ENCODE results near the gene CHTF18. TPM values are rescaled to one million over a fixed set of nuclear protein-coding genes. Genes with fewer than 3 reads are reported as not detected.

CHTF18 gene
- total RNA-seq, 4 donors from 2014 or later = 5.0 to 17.8 (median 7.3) TPM

DNA sequence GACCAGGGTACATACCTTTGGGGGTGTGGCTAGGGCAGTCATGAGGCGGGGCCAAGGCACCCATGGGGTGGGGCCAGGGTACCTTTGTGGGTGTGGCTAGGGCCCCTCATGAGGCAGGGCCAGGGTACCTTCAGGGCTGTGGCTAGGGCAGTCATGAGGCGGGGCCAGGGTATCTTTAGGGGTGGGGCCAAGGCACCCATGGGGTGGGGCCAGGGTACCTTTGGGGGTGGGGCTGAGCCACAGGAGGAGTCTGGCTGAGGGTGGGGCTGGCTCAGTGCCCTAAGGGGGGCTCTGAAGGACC lies 8.7 kb downstream of the CHTF18 start:
- 100% methylated on average over 1 of the region's 2 CpGs; no CpG with 5 or more reads in 1 of the 2 donors for WGBS, 2 donors
- no peak overlapping the region for H3K4me3 ChIP-seq
- H3K4me1 ChIP-seq = peaks cover 0 to 20% (median 0%) of the 10 kb centered on the region in 3 donors
- H3K36me3 ChIP-seq = peaks cover 0 to 17% (median 0%) of the 10 kb centered on the region in 3 donors
- DNase-seq = no peak
- no peaks in the 10 kb centered on the region for H3K9me3 ChIP-seq
- no peak overlapping the region for H3K27ac ChIP-seq
- TF ChIP-seq POLR2A (IDR thresholded peaks at IDR 0.05) = no peak
- TF ChIP-seq, protein P1, sequence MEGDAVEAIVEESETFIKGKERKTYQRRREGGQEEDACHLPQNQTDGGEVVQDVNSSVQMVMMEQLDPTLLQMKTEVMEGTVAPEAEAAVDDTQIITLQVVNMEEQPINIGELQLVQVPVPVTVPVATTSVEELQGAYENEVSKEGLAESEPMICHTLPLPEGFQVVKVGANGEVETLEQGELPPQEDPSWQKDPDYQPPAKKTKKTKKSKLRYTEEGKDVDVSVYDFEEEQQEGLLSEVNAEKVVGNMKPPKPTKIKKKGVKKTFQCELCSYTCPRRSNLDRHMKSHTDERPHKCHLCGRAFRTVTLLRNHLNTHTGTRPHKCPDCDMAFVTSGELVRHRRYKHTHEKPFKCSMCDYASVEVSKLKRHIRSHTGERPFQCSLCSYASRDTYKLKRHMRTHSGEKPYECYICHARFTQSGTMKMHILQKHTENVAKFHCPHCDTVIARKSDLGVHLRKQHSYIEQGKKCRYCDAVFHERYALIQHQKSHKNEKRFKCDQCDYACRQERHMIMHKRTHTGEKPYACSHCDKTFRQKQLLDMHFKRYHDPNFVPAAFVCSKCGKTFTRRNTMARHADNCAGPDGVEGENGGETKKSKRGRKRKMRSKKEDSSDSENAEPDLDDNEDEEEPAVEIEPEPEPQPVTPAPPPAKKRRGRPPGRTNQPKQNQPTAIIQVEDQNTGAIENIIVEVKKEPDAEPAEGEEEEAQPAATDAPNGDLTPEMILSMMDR (IDR thresholded peaks at IDR 0.05) = no peak
- peaks cover 10 to 63% (median 23%) of the 10 kb centered on the region in 4 donors for H3K27me3 ChIP-seq
- intact Hi-C loops (cut with DNase I) = no loop called here

DNA sequence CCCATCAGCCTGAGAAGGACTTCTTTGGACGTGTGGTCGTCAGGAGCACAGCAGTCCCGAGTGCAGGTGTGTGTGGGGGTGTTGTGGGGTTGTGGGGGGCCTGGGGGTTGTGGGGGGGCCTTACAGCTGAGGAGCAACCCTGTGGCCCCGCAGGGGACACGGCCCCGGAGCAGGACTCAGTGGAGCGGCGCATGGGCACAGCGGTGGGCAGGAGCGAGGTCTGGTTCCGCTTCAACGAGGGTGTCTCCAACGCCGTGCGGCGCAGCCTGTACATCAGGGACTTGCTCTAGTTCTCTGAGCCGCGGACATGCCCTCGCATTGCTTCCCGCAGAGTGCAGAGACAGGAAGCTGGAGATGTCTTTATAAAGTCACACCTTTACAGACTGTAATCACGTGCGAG lies 9.3 kb downstream of the CHTF18 start:
- H3K4me1 ChIP-seq = peaks cover 0 to 20% (median 0%) of the 10 kb centered on the region in 3 donors
- intact Hi-C loops (cut with DNase I) = no loop called here
- H3K27ac ChIP-seq = no peak overlapping the region
- no peak for DNase-seq
- peaks cover 0 to 12% (median 0%) of the 10 kb centered on the region in 3 donors for H3K36me3 ChIP-seq
- H3K4me3 ChIP-seq = no peak overlapping the region
- WGBS, 2 donors = 96 to 99% methylated on average over 10 to 12 of the region's 22 CpGs
- H3K9me3 ChIP-seq = no peaks in the 10 kb centered on the region
- H3K27me3 ChIP-seq = peaks cover 10 to 69% (median 23%) of the 10 kb centered on the region in 4 donors
- no peak for TF ChIP-seq POLR2A (IDR thresholded peaks at IDR 0.05)
- TF ChIP-seq, protein P1 (IDR thresholded peaks at IDR 0.05) = no peak

DNA sequence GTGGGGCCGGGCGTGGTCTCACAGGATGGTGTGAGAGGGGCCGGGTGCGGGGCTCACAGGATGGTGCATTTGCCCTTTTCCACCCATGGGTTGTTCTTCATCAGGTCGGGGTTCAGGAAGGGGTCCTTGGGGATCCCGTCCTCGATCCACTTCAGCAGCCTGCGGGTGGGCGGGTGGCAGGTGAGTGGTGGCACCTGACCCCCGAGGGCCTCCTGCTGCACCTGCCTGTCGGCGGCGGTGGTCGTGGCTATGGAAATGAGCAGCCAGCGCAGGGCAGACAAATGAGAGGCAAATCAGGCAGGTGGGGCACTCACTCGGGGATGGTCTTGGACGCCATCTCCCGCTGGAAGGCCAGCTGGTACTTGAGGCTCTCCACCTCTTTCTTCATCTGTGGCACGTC lies 10.2 kb downstream of the CHTF18 start:
- TF ChIP-seq, protein P1 (IDR thresholded peaks at IDR 0.05) = no peak
- no peak for TF ChIP-seq POLR2A (IDR thresholded peaks at IDR 0.05)
- Histone ChIP-seq H3K36me3 (peaks cover 0 to 2% (median 0%) of the 10 kb centered on the region in 3 donors), H3K4me1 (peaks cover 0 to 20% (median 0%) of the 10 kb centered on the region in 3 donors), H3K27ac (no peak overlapping the region), H3K27me3 (peaks cover 10 to 79% (median 23%) of the 10 kb centered on the region in 4 donors), H3K9me3 (no peaks in the 10 kb centered on the region), H3K4me3 (no peak overlapping the region)
- 84 to 94% methylated on average over 8 to 12 of the region's 19 CpGs for WGBS, 2 donors
- no peak for DNase-seq
- intact Hi-C loops (cut with DNase I) = no loop called here

DNA sequence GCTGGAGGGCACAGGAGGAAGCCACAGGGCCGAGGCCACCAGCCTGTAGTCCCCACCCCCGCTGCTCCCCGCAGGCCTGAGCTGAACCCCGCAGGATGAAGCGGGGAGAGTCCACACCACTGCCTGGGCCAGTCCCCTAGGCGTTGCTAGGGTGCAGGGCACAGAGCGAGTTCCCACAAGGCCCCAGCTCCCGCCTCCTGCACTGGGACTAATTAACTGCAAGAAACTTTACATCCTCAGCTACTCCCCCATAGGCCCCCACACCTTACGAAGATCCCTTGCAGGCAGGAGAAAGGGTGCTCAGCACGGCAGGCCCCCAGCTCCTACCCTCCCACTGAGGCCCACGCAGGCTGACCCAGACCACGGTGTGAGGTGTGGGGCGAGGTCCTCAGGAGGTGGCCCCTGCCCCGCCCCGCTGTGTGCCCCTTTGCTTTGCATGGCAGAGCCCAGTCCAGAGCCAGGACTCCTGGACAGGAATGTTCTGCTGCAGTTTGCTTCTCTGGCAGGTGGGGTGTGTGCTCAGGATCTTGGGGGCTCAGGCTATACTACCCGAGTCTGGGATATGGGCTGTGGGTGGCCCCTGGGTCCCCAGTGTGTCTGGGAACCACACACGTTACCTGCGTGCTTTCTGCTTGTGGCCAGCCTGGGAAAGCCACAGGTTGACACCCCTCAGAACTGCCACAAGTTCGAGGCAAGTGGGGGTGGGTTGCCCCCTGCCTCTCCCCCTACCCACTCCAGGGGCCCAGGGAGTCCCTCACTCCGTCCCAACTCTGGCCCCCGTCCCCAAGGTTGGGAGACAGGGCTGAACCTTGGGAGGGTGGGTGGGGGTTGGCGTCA lies 10.9 kb downstream of the CHTF18 start:
- peaks cover 10 to 82% (median 23%) of the 10 kb centered on the region in 4 donors for H3K27me3 ChIP-seq
- DNase-seq = no peak

More for the DNA sequence above, 10.9 kb downstream of the CHTF18 start:
- 82% methylated on average over 8 of the region's 22 CpGs; no CpG with 5 or more reads in 1 of the 2 donors for WGBS, 2 donors
- intact Hi-C loops (cut with DNase I) = no loop called here
- Histone ChIP-seq H3K27ac (no peak overlapping the region), H3K9me3 (no peaks in the 10 kb centered on the region), H3K36me3 (no peaks in the 10 kb centered on the region), H3K4me3 (no peak overlapping the region), H3K4me1 (peaks cover 0 to 20% (median 0%) of the 10 kb centered on the region in 3 donors)
- TF ChIP-seq POLR2A (IDR thresholded peaks at IDR 0.05) = no peak
- TF ChIP-seq, protein P1 (IDR thresholded peaks at IDR 0.05) = no peak

Data from esophagus squamous epithelium (tissue), 5 donors.